Activated naive CD8-positive, alpha-beta T cell treated with anti-CD3 and anti-CD28 coated beads, Interleukin-2, amount 50 U/mL, for 16 hours (primary cell): Measurements from ENCODE around the gene FOXE1.
A peak's percentile ranks its signal among the peaks of the same experiment; 100 is the strongest.

ENCODE experiments used
- DNase-seq: peaks from one replicate; pipeline ENCODE4 v3.0.0-alpha.2; 2020; ENCODE audit warnings: low read depth, low spot score

The FOXE1 gene

DNA sequence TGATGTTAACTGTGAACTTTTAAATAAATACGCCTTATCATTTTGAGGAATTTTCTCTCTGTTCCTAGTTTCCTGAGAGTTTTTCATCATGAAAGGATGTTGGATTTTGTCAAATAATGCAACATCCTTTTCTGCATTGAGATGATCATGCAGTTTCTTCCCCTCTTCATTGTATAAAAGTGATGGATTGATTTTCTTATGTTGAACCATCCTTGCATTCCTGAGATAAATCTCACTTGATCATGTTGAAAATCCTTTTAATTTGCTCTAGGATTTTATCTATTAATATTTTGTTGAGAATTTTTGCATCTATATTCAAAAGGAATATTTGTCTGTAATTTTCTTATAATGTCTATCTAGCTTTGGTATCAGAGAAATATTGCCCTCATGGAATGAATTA is 13.3 kb downstream of the FOXE1 start:
- no peak for DNase-seq

DNA sequence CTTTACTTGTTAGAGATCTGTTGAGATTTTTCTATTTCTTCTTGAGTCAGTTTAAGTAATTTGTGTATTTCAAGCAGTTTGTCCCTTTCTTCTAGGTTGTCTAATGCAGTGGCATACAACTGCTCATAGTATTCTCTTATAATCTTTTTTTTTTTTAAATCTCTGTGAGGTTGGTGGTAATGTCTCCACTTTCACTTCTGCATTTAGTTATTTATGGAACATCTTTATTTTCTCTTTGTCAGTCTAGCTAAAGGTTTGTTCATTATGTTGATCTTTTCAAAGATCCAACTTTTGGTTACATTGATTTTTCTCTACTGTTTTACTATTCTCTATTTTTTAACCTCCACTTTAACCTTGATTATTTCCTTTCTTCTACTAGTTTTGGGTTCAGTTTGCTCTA is 13.8 kb downstream of the FOXE1 start:
- DNase-seq, result no peak

DNA sequence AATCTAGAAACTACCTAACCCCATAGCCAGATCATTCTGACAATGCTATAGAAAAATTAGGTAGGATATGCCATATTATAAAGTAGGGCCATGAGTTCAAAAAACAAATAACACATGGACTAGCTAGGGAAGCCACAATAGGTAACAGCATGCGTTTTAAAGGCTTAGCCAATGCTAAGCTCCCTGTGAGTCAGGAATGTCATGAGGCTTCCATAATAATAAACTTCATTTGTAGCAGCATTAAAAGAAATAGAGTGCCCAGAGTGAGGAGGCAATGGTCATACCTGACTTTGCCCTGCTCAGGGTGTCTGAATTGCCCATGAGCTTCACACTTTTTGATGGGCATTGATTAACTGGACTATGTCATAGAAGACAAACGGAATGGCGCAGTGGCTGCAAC is 15.8 kb downstream of the FOXE1 start:
- DNase-seq, result no peak

DNA sequence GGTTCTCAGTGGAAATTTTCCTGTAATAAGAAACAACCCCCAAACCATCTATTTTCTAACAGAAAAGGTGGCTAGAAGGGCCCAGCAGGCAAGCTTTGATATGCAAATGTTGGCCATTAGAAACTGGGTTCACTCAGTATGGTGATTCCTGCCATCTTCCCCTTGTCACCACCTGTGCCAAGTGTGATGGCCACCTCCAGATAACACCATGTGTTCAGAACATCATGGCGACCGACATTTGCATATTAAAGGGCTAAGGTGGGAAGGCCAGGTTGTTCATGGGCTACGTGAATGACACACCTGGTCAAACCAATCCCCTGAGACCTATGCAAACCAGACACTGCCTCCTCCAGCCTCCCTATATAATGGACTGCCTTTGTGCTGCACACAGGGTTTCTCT is 20.4 kb downstream of the FOXE1 start:
- DNase-seq, result no peak

DNA sequence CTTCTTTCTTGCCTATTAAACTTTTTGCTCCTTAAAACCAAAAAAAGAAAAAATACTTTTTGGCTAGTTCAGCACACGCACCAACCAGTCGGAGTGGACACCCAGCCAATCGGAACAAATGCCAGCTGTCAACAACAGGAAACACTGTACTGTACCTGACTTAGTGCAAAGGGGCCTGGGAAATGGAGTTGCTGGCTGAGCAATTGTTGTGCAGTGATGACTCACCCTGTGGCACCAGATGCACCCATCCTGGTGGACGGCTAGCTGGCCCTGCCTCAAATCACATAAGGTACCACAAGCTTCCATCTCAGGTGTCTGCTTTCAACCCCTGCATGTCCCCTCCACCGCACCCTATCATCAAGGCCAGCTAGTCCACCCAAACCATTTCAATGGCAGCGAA is 20.9 kb downstream of the FOXE1 start:
- DNase-seq, result no peak

DNA sequence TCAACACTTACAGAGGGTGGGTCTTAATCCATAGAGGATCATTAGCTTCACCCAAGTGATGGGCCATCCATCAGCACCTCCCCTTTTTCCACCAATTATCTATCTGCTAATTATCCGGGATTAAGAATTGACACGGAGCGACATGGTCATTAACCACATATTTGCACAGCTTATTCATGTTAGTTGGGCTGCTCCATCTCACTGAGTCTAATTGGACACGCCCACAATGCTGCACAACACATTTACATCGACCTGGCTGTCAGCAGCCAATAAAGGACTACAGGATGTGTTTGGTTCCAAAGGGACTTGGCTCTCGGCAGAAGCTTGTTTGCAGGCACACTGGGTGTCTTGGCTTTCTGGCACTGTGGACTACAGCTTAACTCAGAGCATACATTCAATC is 21.6 kb downstream of the FOXE1 start:
- DNase-seq, result no peak

DNA sequence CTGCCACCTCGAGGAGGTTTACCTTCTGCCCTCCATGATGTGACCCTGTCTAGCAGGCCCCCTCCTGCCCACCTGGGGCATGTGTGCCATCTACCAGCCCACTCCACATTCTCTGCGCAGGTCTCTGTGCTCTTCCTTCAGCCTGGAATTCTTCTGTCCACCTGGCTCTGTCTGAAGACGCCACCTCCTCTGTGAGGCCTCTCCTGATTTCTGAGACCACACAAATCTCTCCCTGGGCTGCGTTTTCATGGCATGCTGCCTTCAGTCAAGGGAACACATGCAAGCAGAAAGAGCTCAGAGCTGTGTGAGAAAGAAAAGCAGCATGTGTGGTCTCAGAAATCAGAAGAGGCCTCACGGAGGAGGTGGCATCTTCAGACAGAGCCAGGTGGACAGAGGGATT is 22.1 kb downstream of the FOXE1 start:
- no peak for DNase-seq

DNA sequence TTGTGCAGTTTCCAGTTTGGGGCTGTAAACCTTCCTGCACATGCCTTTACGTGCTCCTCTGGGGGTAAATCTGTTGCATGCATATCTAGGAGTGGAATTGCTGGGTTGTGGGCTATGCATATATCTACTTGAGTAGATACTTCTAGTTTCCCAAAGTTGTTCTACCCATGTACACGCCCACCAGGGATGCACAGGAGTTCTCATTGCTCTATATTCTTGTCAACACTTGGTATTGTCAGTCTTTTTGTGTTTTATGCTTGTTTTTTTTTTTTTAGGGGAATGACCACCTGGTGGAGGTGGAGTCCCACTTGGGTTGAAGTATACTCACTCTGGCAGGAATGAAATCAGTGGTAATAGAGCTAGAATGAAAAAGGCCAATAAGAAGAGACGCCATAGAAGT is 23.0 kb downstream of the FOXE1 start:
- DNase-seq, result no peak

DNA sequence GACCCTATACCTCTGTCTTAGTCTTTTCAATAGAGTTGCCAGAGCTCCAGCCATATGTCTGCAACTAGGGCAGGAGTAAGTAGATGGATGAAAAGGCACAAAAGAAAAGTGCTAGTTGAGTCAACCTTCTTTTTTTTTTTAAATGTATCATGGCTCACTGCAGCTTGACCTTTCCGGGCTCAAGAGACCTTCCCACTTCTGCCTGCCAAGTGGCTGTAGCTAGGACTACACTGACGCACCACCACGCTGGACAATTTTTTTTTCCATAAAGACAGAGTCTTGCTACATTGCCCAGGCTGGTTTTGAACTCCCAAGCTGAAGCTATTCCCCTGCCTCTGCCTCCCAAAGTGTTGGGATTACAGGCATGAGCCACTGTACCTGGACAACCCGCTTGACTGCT is 27.3 kb downstream of the FOXE1 start:
- no peak for DNase-seq

DNA sequence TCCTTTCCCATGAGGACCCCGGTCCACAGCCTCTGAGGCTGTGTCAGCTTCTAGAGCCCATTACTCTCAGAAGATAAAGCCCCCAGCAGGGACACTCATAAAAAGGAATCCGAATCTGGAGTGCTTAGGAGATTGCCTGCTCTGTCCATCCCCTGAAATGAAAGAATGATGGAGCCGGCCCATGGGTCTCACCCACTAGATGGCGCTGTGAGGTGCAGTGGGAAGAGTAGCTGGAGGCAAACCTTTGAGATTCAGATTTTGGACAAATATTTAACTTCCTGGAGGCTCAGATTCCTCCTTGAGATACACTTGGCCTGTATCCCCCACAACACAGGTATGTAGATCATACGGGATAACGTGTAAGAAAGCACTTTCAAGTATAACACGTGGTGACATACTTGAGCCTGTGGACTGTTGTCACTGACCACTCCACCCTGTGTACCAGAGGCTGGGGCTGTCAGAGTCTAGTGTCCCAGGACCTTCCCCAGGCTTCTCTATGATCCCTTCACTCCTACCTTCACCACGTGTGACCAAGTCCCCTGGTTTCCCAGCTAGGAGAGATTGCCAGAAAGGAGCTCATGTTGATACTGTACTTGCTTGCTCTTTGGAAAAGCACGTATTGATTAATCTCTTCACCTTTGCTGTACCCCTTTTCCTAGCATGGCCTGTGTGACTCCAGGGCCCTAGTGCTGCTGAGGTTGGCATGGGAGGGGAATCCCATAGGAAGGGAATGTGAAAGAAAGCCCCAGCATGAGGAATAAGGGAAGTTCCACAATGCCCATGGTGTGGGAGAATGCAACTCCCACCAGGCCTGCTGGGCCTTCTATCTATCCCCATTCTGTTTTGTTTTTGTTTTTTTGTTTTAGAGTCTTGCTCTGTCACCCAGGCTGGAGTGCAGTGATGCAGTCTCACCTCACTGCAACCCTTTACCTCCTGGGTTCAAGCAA is 37.2 kb downstream of the FOXE1 start:
- DNase-seq, result peak; percentile 20

DNA sequence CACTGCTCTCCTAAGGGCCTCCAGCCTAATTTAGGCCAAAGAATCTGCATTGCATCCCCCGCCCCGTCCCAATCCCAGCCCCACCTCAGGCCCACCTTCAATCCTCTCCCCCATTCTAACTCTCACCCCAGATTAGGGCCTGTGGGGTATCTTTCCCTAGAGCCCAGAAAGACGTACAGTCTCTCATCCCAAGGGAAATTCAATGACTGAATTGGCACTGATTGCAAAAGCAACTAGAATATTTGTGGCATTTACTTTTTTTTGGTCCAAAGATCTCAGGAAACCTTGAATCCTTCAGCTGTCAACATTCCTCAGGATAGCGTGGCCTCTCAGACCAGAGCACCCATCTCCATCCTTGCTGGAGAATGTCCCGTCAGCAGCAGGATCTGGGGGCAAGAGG is 38.7 kb downstream of the FOXE1 start:
- DNase-seq, result no peak

DNA sequence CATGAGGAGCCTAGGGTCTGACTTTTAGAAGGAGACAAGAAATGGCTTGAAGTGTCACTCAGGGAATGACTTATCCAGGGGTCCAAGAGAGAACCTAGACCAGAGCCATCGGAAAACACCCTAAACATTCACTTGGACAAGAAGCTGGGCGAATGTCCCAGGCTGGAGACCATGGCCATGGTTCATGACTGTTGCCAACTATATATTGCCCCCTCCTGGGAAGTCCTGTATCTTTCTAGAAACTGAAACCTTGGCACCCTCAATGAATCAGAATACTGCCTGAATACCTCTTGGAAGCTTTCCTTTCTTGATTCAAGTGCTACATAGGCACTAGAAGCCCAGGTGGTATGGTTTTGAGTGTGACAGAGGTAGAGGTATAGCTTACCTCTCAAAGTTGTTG is 39.4 kb downstream of the FOXE1 start:
- no peak for DNase-seq

DNA sequence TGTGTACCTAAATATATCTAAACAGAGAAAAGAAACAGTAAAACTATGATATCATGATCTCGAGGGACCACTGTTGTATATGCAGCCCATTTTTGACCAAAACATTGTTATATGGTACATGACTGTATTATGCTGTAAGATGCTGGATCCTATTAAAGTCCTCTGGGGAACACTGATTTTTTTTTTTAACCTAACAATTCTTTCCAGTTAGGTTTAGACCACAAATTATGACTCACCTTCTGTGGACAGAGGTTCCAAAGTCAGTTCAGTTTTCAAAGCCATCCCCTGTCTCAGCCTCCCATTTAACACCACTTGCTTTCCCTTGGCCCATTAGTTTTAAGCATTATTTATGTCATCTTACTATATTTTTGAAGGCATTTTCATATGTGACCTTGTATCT is 42.2 kb downstream of the FOXE1 start:
- DNase-seq, result no peak

DNA sequence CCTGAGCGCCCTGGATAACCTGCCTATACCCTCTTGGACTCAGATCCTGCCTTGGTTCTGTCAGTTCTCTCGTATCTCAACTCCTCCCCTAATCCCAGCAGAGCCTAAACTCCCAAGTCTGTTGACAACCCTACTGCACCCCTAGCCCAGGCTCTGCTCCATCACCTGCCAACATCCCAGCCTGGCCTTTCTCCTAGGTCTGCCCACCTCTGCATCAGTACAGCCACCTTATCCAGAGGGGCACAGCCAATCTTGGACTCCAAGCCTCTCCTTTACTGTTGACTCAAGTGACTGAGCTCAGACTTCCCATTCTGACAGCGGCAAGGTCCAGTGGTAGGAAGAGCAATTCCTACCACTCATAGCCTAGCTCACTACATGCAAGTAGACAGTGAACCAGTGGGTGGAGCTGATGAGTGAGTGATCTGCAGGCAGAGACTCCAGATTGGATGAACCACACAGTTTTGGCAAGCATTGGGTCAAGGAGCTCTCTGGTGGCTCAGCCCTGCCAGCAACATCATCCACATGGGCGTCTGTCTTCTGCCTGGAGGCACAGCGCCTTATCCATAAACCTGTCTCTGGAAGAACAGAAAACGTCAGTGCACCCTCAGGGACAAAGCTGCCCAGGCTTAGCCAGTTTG is 42.8 kb downstream of the FOXE1 start:
- no peak for DNase-seq

DNA sequence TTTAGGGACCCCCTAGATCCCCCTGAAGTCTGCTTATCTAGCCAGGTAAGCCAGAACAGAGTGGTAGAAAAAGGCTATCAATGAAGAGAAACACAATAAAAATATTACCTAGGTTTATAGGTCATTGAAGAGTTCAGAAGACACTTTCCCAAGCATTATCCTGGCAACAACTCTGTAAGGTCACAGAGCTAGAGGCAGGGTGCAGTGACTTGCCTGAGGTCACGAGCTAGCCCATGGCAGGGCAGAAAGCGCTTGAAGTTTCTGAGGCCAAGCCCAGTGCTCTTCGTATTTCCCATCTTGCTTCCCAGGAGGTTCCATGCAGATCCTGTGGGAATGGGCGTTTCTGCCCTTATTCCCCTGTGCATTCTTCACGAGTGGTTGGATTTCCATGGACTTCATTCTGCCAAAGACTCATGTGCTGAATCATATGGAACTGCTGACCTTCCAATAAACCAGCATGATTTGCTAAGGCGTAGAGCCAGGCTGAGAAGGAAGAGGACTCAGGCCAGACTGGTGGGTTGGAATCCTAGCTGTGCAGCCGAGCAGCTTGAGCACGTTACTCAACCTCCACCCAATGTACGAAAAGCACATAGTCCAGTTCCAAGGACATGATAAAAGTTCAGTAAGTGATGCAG is 47.2 kb downstream of the FOXE1 start:
- no peak for DNase-seq

DNA sequence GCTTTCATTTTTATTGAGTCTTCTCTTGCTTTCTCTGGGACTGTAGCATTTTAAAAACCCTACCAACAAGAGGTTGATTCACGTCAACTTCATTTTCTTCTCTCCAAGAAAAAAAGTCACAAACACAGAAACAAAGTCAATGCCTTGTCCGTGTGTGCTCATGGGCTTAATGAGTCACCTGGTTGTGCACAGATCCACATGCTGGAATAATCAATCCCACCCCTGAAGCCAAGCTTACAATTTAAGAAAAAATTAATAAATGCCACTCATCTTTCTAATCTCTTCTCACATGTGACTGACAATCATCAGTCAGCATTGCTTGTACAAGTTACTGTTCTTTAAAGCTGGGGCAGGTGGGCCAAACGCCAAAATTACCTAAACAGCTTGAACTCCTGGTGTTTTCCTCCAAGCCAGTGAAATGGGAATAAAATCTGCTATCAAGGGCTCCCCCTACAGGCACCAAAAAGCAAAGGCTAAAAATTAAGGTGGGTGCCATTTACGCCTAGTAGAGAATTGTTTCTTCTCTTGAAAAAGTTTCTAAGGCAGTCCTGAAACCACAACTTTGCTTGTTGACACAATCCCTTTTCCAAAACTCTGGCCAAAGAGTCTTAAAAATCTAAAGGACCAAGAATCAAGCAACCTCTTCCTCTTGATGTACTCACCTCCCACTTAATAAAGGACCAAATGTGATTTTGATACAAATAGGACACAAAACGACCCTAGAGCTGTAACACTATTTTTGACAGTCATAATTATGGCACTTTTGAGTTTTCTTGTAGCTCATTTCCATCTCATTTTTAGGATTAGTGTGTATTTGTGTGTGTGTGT is 47.9 kb downstream of the FOXE1 start:
- no peak for DNase-seq

DNA sequence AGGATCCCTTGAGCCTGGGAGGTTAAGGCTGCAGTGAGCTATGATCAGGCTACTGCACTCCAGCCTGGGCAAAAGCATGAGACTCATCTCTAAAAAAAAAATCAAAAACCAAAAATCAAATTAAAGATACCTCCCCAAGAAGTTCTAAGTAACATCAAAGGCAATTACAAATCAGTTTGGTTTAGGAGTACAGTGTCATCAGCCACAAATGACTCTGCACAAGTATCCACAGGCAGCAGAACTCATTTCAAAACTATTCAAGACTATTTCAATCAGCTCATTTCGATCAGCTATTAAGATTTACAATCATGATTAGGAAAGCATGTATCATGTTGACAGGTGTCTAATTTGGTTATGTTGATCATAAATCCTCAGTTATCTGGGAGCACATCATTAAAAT is 50.2 kb downstream of the FOXE1 start:
- DNase-seq, result no peak

DNA sequence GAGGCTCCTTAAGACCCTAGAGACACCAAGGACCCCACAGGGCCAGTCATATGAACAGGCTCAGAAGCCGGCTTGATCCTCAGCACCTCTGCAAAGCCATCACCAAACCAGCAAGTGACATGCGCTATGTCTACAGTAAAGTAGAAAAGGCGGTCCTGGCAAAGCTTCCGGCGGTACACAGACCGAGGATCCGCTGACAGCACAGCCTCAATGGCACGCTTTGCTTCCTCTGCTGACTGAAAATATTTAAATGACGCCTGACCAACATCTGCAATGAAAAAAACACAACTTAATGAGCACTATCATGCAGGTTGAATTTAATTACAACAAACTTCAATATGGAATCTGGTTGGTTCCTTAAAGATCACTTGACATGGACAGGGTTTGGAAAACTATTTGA is 51.7 kb downstream of the FOXE1 start:
- DNase-seq, result no peak

DNA sequence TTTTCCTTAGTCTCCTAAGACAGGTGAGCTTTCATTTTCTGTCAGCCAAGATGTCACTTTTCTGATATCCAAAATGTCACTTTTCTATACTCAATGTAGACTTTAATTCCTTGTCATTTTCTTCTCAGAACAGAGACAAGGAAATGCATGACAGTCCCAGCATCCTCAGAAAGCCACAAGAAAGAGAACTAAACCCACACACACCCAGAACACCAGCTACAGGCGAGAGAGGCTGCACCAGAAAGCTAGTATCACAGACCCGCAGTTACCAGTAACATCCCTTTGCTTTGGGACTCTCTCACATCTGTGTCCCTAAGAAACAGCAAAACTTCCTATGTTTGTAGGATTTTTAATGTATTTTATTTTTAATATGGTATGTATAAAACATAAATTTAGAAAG is 52.2 kb downstream of the FOXE1 start:
- DNase-seq, result no peak
